ENCODE results near the gene EXOC3L2.

GRCh38 chr19:45179892-45180370 lies 65.3 kb downstream of the EXOC3L2 start:
- TF ChIP-seq CTCF (conservative IDR thresholded peaks at IDR 0.05; ENCODE audit: low read depth, low read length) (no peak), EZH2 (IDR thresholded peaks at IDR 0.05; ENCODE audit: borderline replicate concordance, low read depth, low read length, poor library complexity, severe bottlenecking) (no peak)

Measured in A673 (cell line).